SK-N-SH (cell line): ENCODE results near the gene SLC16A10. TPM values are rescaled to one million over a fixed set of nuclear protein-coding genes. Genes with fewer than 3 reads are reported as not detected.

ENCODE experiments used
- CTCF ChIA-PET: fragments of 300-600, 350-600 bp; formaldehyde crosslinking; extraction: SDS; loops from one replicate; lab custom pipeline; 2021; lab: Yijun Ruan, JAX
- POLR2A ChIA-PET: fragments of 350-600 bp; sonication (Branson Sonifier 250); formaldehyde crosslinking; extraction: SDS; loops from one replicate; lab custom pipeline; 2020; ENCODE audit warnings: antibody characterized with exemption, inconsistent platforms; lab: Yijun Ruan, JAX
- DNase-seq: peaks from one replicate; pipeline ENCODE4 v3.0.0; 2012
- H2AFZ ChIP-seq: fragments of 200-600 bp; sonication (generic); 2 replicates; pipeline ENCODE4 v1.8.1; 2016; ENCODE audit warnings: antibody characterized with exemption, mild to moderate bottlenecking, low read depth
- H3F3A ChIP-seq: fragments of 200-600 bp; sonication (generic); replicated peaks from 2 replicates; pipeline ENCODE3; 2016; ENCODE audit warnings: antibody characterized with exemption, mild to moderate bottlenecking; ENCODE audit not compliant: insufficient read depth
- H3K27ac ChIP-seq, 2 experiments: fragments of 200-500 bp in 1 of 2; fragments of 200-600 bp in 1 of 2; sonication (Bioruptor generic) in 1 of 2; sonication (generic), shearing (Covaris generic) in 1 of 2; 2 replicates each; pipeline versions ENCODE4 v1.5.1 to v1.6.1; 2014 to 2016; ENCODE audit warnings: low read depth in 2 of 2, inconsistent platforms in 1 of 2, low read length in 1 of 2, mild to moderate bottlenecking in 1 of 2, mixed read lengths in 1 of 2
- H3K27me3 ChIP-seq: fragments of 200-600 bp; sonication (generic), shearing (Covaris generic); 2 replicates; pipeline ENCODE4 v1.6.1; 2016; ENCODE audit warnings: mixed run types; ENCODE audit not compliant: insufficient read depth
- H3K36me3 ChIP-seq, 2 experiments: fragments of 200-500 bp in 1 of 2; fragments of 200-600 bp in 1 of 2; sonication (Bioruptor generic) in 1 of 2; sonication (generic) in 1 of 2; replicated peaks in 1 of 2; 2 replicates each; pipeline versions ENCODE3 to v1.5.1; 2014 to 2016; ENCODE audit warnings: low read length in 1 of 2, mild to moderate bottlenecking in 1 of 2; ENCODE audit not compliant: insufficient read depth in 2 of 2, control insufficient read depth in 1 of 2
- H3K4me1 ChIP-seq, 2 experiments: fragments of 200-500 bp in 1 of 2; fragments of 200-600 bp in 1 of 2; sonication (Bioruptor generic) in 1 of 2; sonication (generic), shearing (Covaris generic) in 1 of 2; 2 replicates each; pipeline versions ENCODE4 v1.5.1 to v1.6.1; 2014 to 2016; ENCODE audit warnings: low read depth in 1 of 2, low read length in 1 of 2, mixed run types in 1 of 2; ENCODE audit not compliant: insufficient read depth in 2 of 2, control insufficient read depth in 1 of 2
- H3K4me2 ChIP-seq: fragments of 200-600 bp; sonication (generic), shearing (Covaris generic); 2 replicates; pipeline ENCODE4 v1.6.1; 2017; ENCODE audit warnings: mixed run types
- H3K4me3 ChIP-seq, 2 experiments: fragments of 200-500 bp in 1 of 2; fragments of 200-600 bp in 1 of 2; sonication (Bioruptor generic) in 1 of 2; sonication (generic), shearing (Covaris generic) in 1 of 2; 2 replicates each; pipeline versions ENCODE4 v1.5.1 to v1.8.1; 2014 to 2016; ENCODE audit warnings: low read depth in 2 of 2, inconsistent platforms in 1 of 2, low read length in 1 of 2, mild to moderate bottlenecking in 1 of 2, mixed read lengths in 1 of 2, moderate library complexity in 1 of 2
- H3K79me2 ChIP-seq: fragments of 200-600 bp; sonication (generic); 2 replicates; pipeline ENCODE4 v1.8.1; 2017; ENCODE audit warnings: mild to moderate bottlenecking; ENCODE audit not compliant: insufficient read depth
- H3K9ac ChIP-seq: fragments of 200-600 bp; sonication (generic); 2 replicates; pipeline ENCODE4 v1.6.1; 2017; ENCODE audit warnings: mixed run types
- H3K9me2 ChIP-seq: fragments of 200-600 bp; sonication (generic); 2 replicates; pipeline ENCODE4 v1.6.1; 2017; ENCODE audit warnings: mixed run types
- H3K9me3 ChIP-seq: fragments of 200-600 bp; sonication (generic); 2 replicates; pipeline ENCODE4 v1.6.1; 2017; ENCODE audit warnings: mixed run types, mild to moderate bottlenecking, moderate library complexity
- H4K20me1 ChIP-seq: fragments of 200-600 bp; sonication (generic); 2 replicates; pipeline ENCODE4 v1.6.1; 2017; ENCODE audit warnings: mild to moderate bottlenecking, mixed run types; ENCODE audit not compliant: insufficient read depth
- ELF1 ChIP-seq: IDR thresholded peaks from 2 replicates; pipeline ENCODE4 v1.4.0; 2012
- EZH2phosphoT487 ChIP-seq: fragments of 200-600 bp; sonication (generic); IDR thresholded peaks from 2 replicates; pipeline ENCODE4 v1.6.1; 2017; ENCODE audit warnings: low read depth, mixed run types, mild to moderate bottlenecking, antibody characterized with exemption, moderate library complexity, borderline replicate concordance
- FOSL2 ChIP-seq: IDR thresholded peaks from 2 replicates; pipeline ENCODE4 v1.4.0; 2012; ENCODE audit warnings: low read depth, mild to moderate bottlenecking, moderate library complexity, borderline replicate concordance
- FOXJ3 ChIP-seq: sonication (generic); formaldehyde crosslinking; IDR thresholded peaks from 2 replicates; pipeline ENCODE4 v1.5.1; 2020; ENCODE audit warnings: mild to moderate bottlenecking, missing genetic modification reagents
- FOXM1 ChIP-seq: IDR thresholded peaks from 2 replicates; pipeline ENCODE4 v1.4.0; 2012; ENCODE audit warnings: low read depth, mild to moderate bottlenecking
- GATA2 ChIP-seq: sonication (generic); formaldehyde crosslinking; IDR thresholded peaks from 2 replicates; pipeline ENCODE4 v1.5.0; 2020; ENCODE audit warnings: mild to moderate bottlenecking, missing genetic modification reagents
- MEF2A ChIP-seq: IDR thresholded peaks from 2 replicates; pipeline ENCODE4 v1.4.0; 2012; ENCODE audit warnings: low read depth, borderline replicate concordance
- MXI1 ChIP-seq: IDR thresholded peaks from 2 replicates; pipeline ENCODE4 v1.6.1; 2012; ENCODE audit warnings: mild to moderate bottlenecking, low read depth, low read length, improper control_type of control experiment
- NFIC ChIP-seq: IDR thresholded peaks from 2 replicates; pipeline ENCODE4 v1.4.0; 2012; ENCODE audit warnings: borderline replicate concordance
- POLR2AphosphoS5 ChIP-seq: IDR thresholded peaks from 2 replicates; pipeline ENCODE4 v1.6.1; 2012; ENCODE audit warnings: low read depth, low read length
- RAD21 ChIP-seq: IDR thresholded peaks from 2 replicates; pipeline ENCODE4 v1.6.1; 2012; ENCODE audit warnings: mild to moderate bottlenecking, low read length
- RCOR1 ChIP-seq: fragments of 150-350 bp; IDR thresholded peaks from 2 replicates; pipeline ENCODE4 v1.6.1; 2017; ENCODE audit warnings: antibody characterized with exemption, low read length
- RXRA ChIP-seq: IDR thresholded peaks from 2 replicates; pipeline ENCODE4 v1.4.0; 2012; ENCODE audit warnings: low read depth, mild to moderate bottlenecking, borderline replicate concordance
- SIN3A ChIP-seq: IDR thresholded peaks from 2 replicates; pipeline ENCODE4 v1.6.1; 2012; ENCODE audit warnings: low read depth, mild to moderate bottlenecking, low read length, moderate library complexity, borderline replicate concordance
- TAF1 ChIP-seq: IDR thresholded peaks from 2 replicates; pipeline ENCODE4 v1.6.1; 2012; ENCODE audit warnings: low read depth, mild to moderate bottlenecking, low read length, moderate library complexity, borderline replicate concordance
- TCF12 ChIP-seq: IDR thresholded peaks from 2 replicates; pipeline ENCODE4 v1.4.0; 2012
- TEAD4 ChIP-seq: IDR thresholded peaks from 2 replicates; pipeline ENCODE4 v1.4.0; 2012; ENCODE audit warnings: mild to moderate bottlenecking, borderline replicate concordance; ENCODE audit not compliant: insufficient read depth
- YY1 ChIP-seq: IDR thresholded peaks from 2 replicates; pipeline ENCODE4 v1.4.0; 2012; ENCODE audit warnings: low read depth, mild to moderate bottlenecking
- WGBS: methylation state at CpG from one replicate; pipeline ENCODE4 v1.1.6; 2017; ENCODE audit warnings: low lambda C conversion rate; 5-methylcytosine and 5-hydroxymethylcytosine counted together
- polyA plus RNA-seq, 3 experiments: library from polyadenylated mRNA; depleted of rRNA; stranded (reverse); fragments of >200 nt; gene quantifications; 2 replicates each; pipeline ENCODE4 v1.2.3, GENCODE V29; 2012
- TF ChIP-seq, protein P1 (sequence below): IDR thresholded peaks from 2 replicates; pipeline ENCODE4 v1.6.1; 2012; ENCODE audit warnings: mild to moderate bottlenecking, low read depth, low read length, moderate library complexity
- TF ChIP-seq, protein P2 (sequence below): fragments of 150-350 bp; IDR thresholded peaks from 2 replicates; pipeline ENCODE4 v1.6.1; 2016; ENCODE audit warnings: mild to moderate bottlenecking, low read depth, low read length
- TF ChIP-seq, protein P3 (sequence below): IDR thresholded peaks from 2 replicates; pipeline ENCODE4; 2012
- TF ChIP-seq, protein P4 (sequence below): IDR thresholded peaks from 2 replicates; pipeline ENCODE4 v1.4.0; 2012; ENCODE audit warnings: low read depth
- TF ChIP-seq, protein P5 (sequence below): IDR thresholded peaks from 2 replicates; pipeline ENCODE4 v1.4.0; 2012; ENCODE audit warnings: low read depth, borderline replicate concordance
- TF ChIP-seq, protein P6 (sequence below): IDR thresholded peaks from 2 replicates; pipeline ENCODE4 v1.4.0; 2012; ENCODE audit warnings: low read depth, borderline replicate concordance

Gene SLC16A10
- polyA plus RNA-seq, 1 of the 3 experiments (the other 2 are of a cell fraction): 0.12 TPM

DNA sequence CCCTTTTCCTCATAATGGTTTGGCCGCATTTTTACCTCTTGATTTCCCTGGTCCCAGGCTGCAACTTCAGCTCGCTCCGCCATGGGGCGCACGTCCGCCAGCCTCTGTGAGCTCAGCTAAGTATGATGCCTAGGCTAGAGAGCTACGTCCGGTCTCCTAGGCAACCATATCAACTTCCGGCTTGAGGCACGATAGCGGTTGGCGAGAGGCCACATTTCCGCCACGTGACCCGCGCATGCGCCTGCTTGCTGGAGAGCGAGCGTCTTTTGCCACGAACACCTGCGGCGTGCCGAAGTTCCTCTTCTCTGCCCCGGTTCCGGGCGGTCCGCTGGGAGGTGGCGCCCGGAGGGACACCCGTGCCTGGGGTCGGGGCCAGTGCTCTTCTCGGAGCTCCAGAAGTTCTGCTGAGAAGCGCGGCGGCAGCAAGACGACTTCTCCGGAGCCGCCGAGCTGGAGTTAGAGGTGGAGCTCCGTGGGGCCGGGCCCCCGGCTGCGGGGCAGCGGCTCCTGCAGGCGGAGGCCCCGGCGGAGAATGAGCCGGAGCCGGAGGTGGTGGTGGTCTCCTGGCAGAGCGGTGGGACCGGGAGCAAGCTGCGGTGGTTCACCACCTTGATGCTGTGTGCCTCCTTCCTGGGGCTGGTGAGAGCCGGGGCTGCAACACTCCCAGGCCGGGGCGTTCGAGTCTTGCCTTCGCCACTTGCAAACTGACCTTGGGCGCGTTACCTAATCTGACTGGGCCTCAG is 172.0 kb downstream of the SLC16A10 start:
- Histone ChIP-seq H3K27me3 (no peaks in the 10 kb centered on the region), H3K4me1 (peaks cover 2 to 10% of the 10 kb centered on the region in 2 experiments), H3F3A (peaks cover 16% of the 10 kb centered on the region), H3K9me3 (no peaks in the 10 kb centered on the region), H3K4me2 (peak overlapping the region; percentile 94), H3K36me3 (no peaks in the 10 kb centered on the region), H4K20me1 (no peaks in the 10 kb centered on the region; the same call in 1 of the 2 replicates), H3K27ac (peak overlapping the region; percentile 83 to 85), H3K4me3 (peak overlapping the region; percentile 74 to 98), H3K79me2 (peaks cover 36% of the 10 kb centered on the region), H3K9ac (peak overlapping the region; percentile 67), H2AFZ (peak overlapping the region; percentile 88), H3K9me2 (no peaks in the 10 kb centered on the region)
- under 1% methylated on average over 26 of the region's 59 CpGs for WGBS
- DNase-seq: peak; percentile 95
- POLR2A ChIA-PET: interaction anchor here (0.6 to 1.3 kb wide), 8 partner anchors 219 to 784 kb away, joined by 3 to 6 read pairs (median 3); partner anchors contain the start of genes GTF3C6, REV3L and RPF2
- CTCF ChIA-PET: interaction anchor here (0.6 to 2.1 kb wide), 50 partner anchors 10 to 1763 kb away, joined by 3 to 32 read pairs (median 4); no protein-coding TSS in a partner anchor
- TF ChIP-seq POLR2AphosphoS5: peak; percentile 80
- TF ChIP-seq FOXJ3 (CRISPR knock-in tag): no peak
- no peak for TF ChIP-seq FOXM1
- peak; percentile 98 for TF ChIP-seq MXI1
- TF ChIP-seq RCOR1: peak; percentile 24; the same call in 1 of the 2 replicates
- TF ChIP-seq, protein P1, sequence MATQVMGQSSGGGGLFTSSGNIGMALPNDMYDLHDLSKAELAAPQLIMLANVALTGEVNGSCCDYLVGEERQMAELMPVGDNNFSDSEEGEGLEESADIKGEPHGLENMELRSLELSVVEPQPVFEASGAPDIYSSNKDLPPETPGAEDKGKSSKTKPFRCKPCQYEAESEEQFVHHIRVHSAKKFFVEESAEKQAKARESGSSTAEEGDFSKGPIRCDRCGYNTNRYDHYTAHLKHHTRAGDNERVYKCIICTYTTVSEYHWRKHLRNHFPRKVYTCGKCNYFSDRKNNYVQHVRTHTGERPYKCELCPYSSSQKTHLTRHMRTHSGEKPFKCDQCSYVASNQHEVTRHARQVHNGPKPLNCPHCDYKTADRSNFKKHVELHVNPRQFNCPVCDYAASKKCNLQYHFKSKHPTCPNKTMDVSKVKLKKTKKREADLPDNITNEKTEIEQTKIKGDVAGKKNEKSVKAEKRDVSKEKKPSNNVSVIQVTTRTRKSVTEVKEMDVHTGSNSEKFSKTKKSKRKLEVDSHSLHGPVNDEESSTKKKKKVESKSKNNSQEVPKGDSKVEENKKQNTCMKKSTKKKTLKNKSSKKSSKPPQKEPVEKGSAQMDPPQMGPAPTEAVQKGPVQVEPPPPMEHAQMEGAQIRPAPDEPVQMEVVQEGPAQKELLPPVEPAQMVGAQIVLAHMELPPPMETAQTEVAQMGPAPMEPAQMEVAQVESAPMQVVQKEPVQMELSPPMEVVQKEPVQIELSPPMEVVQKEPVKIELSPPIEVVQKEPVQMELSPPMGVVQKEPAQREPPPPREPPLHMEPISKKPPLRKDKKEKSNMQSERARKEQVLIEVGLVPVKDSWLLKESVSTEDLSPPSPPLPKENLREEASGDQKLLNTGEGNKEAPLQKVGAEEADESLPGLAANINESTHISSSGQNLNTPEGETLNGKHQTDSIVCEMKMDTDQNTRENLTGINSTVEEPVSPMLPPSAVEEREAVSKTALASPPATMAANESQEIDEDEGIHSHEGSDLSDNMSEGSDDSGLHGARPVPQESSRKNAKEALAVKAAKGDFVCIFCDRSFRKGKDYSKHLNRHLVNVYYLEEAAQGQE: no peak
- peak; percentile 44 for TF ChIP-seq GATA2 (CRISPR knock-in tag)
- TF ChIP-seq SIN3A: 0 out of 2 replicates have a peak, but pooled peaks have one; percentile 28
- TF ChIP-seq TCF12: no peak; the same call in 1 of the 2 replicates
- TF ChIP-seq, protein P2, sequence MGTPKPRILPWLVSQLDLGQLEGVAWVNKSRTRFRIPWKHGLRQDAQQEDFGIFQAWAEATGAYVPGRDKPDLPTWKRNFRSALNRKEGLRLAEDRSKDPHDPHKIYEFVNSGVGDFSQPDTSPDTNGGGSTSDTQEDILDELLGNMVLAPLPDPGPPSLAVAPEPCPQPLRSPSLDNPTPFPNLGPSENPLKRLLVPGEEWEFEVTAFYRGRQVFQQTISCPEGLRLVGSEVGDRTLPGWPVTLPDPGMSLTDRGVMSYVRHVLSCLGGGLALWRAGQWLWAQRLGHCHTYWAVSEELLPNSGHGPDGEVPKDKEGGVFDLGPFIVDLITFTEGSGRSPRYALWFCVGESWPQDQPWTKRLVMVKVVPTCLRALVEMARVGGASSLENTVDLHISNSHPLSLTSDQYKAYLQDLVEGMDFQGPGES: no peak
- TF ChIP-seq, protein P3, sequence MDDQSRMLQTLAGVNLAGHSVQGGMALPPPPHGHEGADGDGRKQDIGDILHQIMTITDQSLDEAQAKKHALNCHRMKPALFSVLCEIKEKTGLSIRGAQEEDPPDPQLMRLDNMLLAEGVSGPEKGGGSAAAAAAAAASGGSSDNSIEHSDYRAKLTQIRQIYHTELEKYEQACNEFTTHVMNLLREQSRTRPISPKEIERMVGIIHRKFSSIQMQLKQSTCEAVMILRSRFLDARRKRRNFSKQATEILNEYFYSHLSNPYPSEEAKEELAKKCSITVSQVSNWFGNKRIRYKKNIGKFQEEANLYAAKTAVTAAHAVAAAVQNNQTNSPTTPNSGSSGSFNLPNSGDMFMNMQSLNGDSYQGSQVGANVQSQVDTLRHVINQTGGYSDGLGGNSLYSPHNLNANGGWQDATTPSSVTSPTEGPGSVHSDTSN: no peak
- TF ChIP-seq, protein P4, sequence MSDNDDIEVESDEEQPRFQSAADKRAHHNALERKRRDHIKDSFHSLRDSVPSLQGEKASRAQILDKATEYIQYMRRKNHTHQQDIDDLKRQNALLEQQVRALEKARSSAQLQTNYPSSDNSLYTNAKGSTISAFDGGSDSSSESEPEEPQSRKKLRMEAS: peak; percentile 93
- TF ChIP-seq, protein P5, sequence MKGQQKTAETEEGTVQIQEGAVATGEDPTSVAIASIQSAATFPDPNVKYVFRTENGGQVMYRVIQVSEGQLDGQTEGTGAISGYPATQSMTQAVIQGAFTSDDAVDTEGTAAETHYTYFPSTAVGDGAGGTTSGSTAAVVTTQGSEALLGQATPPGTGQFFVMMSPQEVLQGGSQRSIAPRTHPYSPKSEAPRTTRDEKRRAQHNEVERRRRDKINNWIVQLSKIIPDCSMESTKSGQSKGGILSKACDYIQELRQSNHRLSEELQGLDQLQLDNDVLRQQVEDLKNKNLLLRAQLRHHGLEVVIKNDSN: peak; percentile 99
- TF ChIP-seq, protein P6, sequence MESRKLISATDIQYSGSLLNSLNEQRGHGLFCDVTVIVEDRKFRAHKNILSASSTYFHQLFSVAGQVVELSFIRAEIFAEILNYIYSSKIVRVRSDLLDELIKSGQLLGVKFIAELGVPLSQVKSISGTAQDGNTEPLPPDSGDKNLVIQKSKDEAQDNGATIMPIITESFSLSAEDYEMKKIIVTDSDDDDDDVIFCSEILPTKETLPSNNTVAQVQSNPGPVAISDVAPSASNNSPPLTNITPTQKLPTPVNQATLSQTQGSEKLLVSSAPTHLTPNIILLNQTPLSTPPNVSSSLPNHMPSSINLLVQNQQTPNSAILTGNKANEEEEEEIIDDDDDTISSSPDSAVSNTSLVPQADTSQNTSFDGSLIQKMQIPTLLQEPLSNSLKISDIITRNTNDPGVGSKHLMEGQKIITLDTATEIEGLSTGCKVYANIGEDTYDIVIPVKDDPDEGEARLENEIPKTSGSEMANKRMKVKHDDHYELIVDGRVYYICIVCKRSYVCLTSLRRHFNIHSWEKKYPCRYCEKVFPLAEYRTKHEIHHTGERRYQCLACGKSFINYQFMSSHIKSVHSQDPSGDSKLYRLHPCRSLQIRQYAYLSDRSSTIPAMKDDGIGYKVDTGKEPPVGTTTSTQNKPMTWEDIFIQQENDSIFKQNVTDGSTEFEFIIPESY: no peak
- TF ChIP-seq NFIC: peak; percentile 54; the same call in 1 of the 2 replicates
- no peak for TF ChIP-seq YY1
- TF ChIP-seq ELF1: no peak
- no peak for TF ChIP-seq EZH2phosphoT487
- TF ChIP-seq RXRA: no peak
- TF ChIP-seq RAD21: peak; percentile 89
- TF ChIP-seq TEAD4: no peak
- no peak for TF ChIP-seq TAF1
- no peak for TF ChIP-seq FOSL2
- TF ChIP-seq MEF2A: no peak
